ENCODE measurements around the gene MAGOH. TPM values are rescaled to one million over a fixed set of nuclear protein-coding genes. Genes with fewer than 3 reads are reported as not detected.

The MAGOH gene
- polyA plus RNA-seq, 1 of the 3 experiments (the other 2 are of a cell fraction), result 26.5 TPM

GRCh38 chr1:53271446-53272090 is 33.2 kb upstream of the MAGOH start:
- POLR2A ChIA-PET, result no interaction called here
- no peaks in the 10 kb centered on the region for H3K27me3 ChIP-seq (ENCODE audit: insufficient read depth)
- no peak overlapping the region for H3K4me3 ChIP-seq (ENCODE audit: low read depth in 2 of 2, low read length in 1 of 2)
- H3K9me2 ChIP-seq, result no peaks in the 10 kb centered on the region
- no peak overlapping the region for H3K4me2 ChIP-seq
- no peak overlapping the region for H3K9ac ChIP-seq
- no peak overlapping the region for H2AFZ ChIP-seq (ENCODE audit: low read depth)
- 95% methylated on average over 4 of the region's 5 CpGs for WGBS (ENCODE audit: low lambda C conversion rate)
- no peak for DNase-seq
- peaks cover 0 to 8% of the 10 kb centered on the region in 2 experiments for H3K36me3 ChIP-seq (replicated peaks in 1 of 2; ENCODE audit: control insufficient read depth in 1 of 2, insufficient read depth in 2 of 2, low read length in 1 of 2)
- no peaks in the 10 kb centered on the region for H3K4me1 ChIP-seq (ENCODE audit: control insufficient read depth in 1 of 2, insufficient read depth in 2 of 2, low read depth in 1 of 2, low read length in 1 of 2)
- no peaks in the 10 kb centered on the region for H3F3A ChIP-seq (replicated peaks; ENCODE audit: insufficient read depth)
- H4K20me1 ChIP-seq (ENCODE audit: insufficient read depth), result no peaks in the 10 kb centered on the region
- CTCF ChIA-PET, result interaction anchor here (1.2 to 13.5 kb wide), 2 partner anchors 120 to 173 kb away, joined by 3 to 410 read pairs; no protein-coding TSS in a partner anchor
- no peak overlapping the region for H3K27ac ChIP-seq (ENCODE audit: low read depth in 2 of 2, low read length in 1 of 2)
- TF ChIP-seq EZH2phosphoT487 (IDR thresholded peaks at IDR 0.05; ENCODE audit: borderline replicate concordance, low read depth) (no peak), RAD21 (IDR thresholded peaks at IDR 0.05; ENCODE audit: low read length) (no peak), MEF2A (IDR thresholded peaks at IDR 0.05; ENCODE audit: borderline replicate concordance, low read depth) (no peak), ELF1 (IDR thresholded peaks at IDR 0.05) (no peak), IRF3 (IDR thresholded peaks at IDR 0.05; ENCODE audit: low read depth, low read length) (no peak), REST (IDR thresholded peaks at IDR 0.05; ENCODE audit: low read depth, low read length) (no peak), RXRA (IDR thresholded peaks at IDR 0.05; ENCODE audit: borderline replicate concordance, low read depth) (no peak), NRF1 (IDR thresholded peaks at IDR 0.05; ENCODE audit: low read depth, low read length) (no peak), RCOR1 (IDR thresholded peaks at IDR 0.05; ENCODE audit: low read length) (no peak), NFIC (IDR thresholded peaks at IDR 0.05; ENCODE audit: borderline replicate concordance) (no peak)
- H3K9me3 ChIP-seq, result no peaks in the 10 kb centered on the region
- H3K79me2 ChIP-seq (ENCODE audit: insufficient read depth), result no peaks in the 10 kb centered on the region

- 98% methylated on average over 6 of the region's 8 CpGs for WGBS (ENCODE audit: low lambda C conversion rate)
- no peaks in the 10 kb centered on the region for H3K9me2 ChIP-seq
- H3K9me3 ChIP-seq, result no peaks in the 10 kb centered on the region
- H3F3A ChIP-seq (replicated peaks; ENCODE audit: insufficient read depth), result no peaks in the 10 kb centered on the region
- peaks cover 0 to 12% of the 10 kb centered on the region in 2 experiments for H3K36me3 ChIP-seq (replicated peaks in 1 of 2; ENCODE audit: control insufficient read depth in 1 of 2, insufficient read depth in 2 of 2, low read length in 1 of 2)
- H3K4me3 ChIP-seq (ENCODE audit: low read depth in 2 of 2, low read length in 1 of 2), result no peak overlapping the region
- POLR2A ChIA-PET, result no interaction called here
- no peak overlapping the region for H3K27ac ChIP-seq (ENCODE audit: low read depth in 2 of 2, low read length in 1 of 2)
- H3K79me2 ChIP-seq (ENCODE audit: insufficient read depth), result no peaks in the 10 kb centered on the region
- no peak overlapping the region for H3K4me2 ChIP-seq
- no peak overlapping the region for H2AFZ ChIP-seq (ENCODE audit: low read depth)
- no peak for DNase-seq
- H3K9ac ChIP-seq, result no peak overlapping the region
- CTCF ChIA-PET, result interaction anchor here (1.2 to 13.5 kb wide), 3 partner anchors 12 to 173 kb away, joined by 3 to 410 read pairs (median 4); no protein-coding TSS in a partner anchor
- no peaks in the 10 kb centered on the region for H3K4me1 ChIP-seq (ENCODE audit: control insufficient read depth in 1 of 2, insufficient read depth in 2 of 2, low read depth in 1 of 2, low read length in 1 of 2)
- no peak for TF ChIP-seq POLR2AphosphoS5 (IDR thresholded peaks at IDR 0.05; ENCODE audit: low read depth, low read length)
- TF ChIP-seq FOXM1 (IDR thresholded peaks at IDR 0.05; ENCODE audit: low read depth), result no peak
- no peak for TF ChIP-seq YY1 (IDR thresholded peaks at IDR 0.05; ENCODE audit: low read depth)
- no peak for TF ChIP-seq JUND (IDR thresholded peaks at IDR 0.05)
- no peaks in the 10 kb centered on the region for H3K27me3 ChIP-seq (ENCODE audit: insufficient read depth)
- H4K20me1 ChIP-seq (ENCODE audit: insufficient read depth), result no peaks in the 10 kb centered on the region
These were observed 32.6 kb upstream of the MAGOH start for GRCh38 chr1:53270873-53271272.
